SU-DHL-6 (cell line): ENCODE data around the gene ECI1.
A peak's percentile ranks its signal among the peaks of the same experiment; 100 is the strongest.

Experiments
- H2AFZ ChIP-seq: fragments of 200-600 bp; sonication (generic); 2 replicates; pipeline ENCODE4 v1.6.1; 2014; ENCODE audit warnings: low read depth, mild to moderate bottlenecking, moderate library complexity, mixed read lengths, antibody characterized with exemption, low read length; ENCODE audit not compliant: severe bottlenecking
- H3F3A ChIP-seq: fragments of 200-600 bp; shearing (Covaris generic); 2 replicates; pipeline ENCODE4 v1.6.0; 2016; ENCODE audit warnings: antibody characterized with exemption, mild to moderate bottlenecking; ENCODE audit not compliant: insufficient read depth
- H3K27ac ChIP-seq: fragments of 200-600 bp; sonication (generic); 2 replicates; pipeline ENCODE4 v1.5.1; 2016; ENCODE audit warnings: low read depth, mild to moderate bottlenecking, low read length, moderate library complexity, mixed read lengths
- H3K27me3 ChIP-seq: fragments of 200-600 bp; sonication (generic), shearing (Covaris generic); 2 replicates; pipeline ENCODE4 v1.6.0; 2014; ENCODE audit warnings: mild to moderate bottlenecking, low read length
- H3K36me3 ChIP-seq: fragments of 200-600 bp; sonication (generic); 2 replicates; pipeline ENCODE4 v1.6.1; 2014; ENCODE audit warnings: mild to moderate bottlenecking, low read length, mixed read lengths
- H3K4me2 ChIP-seq: fragments of 300-600, 200-600 bp; shearing (Covaris generic), sonication (generic); 2 replicates; pipeline ENCODE4 v1.6.0; 2014; ENCODE audit warnings: low read length, low read depth, mild to moderate bottlenecking; ENCODE audit not compliant: poor library complexity, severe bottlenecking
- H3K4me3 ChIP-seq: fragments of 200-600 bp; sonication (generic); 2 replicates; pipeline ENCODE4 v1.5.1; 2014; ENCODE audit warnings: antibody characterized with exemption, low read length, mild to moderate bottlenecking, mixed read lengths; ENCODE audit not compliant: insufficient read depth, poor library complexity, severe bottlenecking
- H3K79me2 ChIP-seq: fragments of 200-600 bp; sonication (generic); 2 replicates; pipeline ENCODE4 v1.6.1; 2014; ENCODE audit warnings: mild to moderate bottlenecking, low read length, moderate library complexity; ENCODE audit not compliant: insufficient read depth
- H3K9ac ChIP-seq: fragments of 200-600 bp; sonication (generic); 2 replicates; pipeline ENCODE4 v1.7.0; 2014; ENCODE audit warnings: mild to moderate bottlenecking, low read length
- H3K9me2 ChIP-seq: fragments of 200-600 bp; sonication (generic); replicated peaks from 2 replicates; pipeline ENCODE4 v1.6.1; 2014; ENCODE audit warnings: low read length; ENCODE audit not compliant: insufficient read depth
- H3K9me3 ChIP-seq: fragments of 200-600 bp; sonication (generic); 2 replicates; pipeline ENCODE4 v1.6.1; 2014; ENCODE audit warnings: low read length, mixed read lengths; ENCODE audit not compliant: insufficient read depth
- H4K20me1 ChIP-seq: fragments of 200-600 bp; sonication (generic); 2 replicates; pipeline ENCODE4 v1.6.1; 2014; ENCODE audit warnings: low read depth, mild to moderate bottlenecking, antibody characterized with exemption, low read length, moderate library complexity, mixed read lengths
- EZH2phosphoT487 ChIP-seq: fragments of 200-600 bp; sonication (generic), shearing (Covaris generic); conservative IDR thresholded peaks from 2 replicates; pipeline ENCODE4 v1.6.1; 2018; ENCODE audit warnings: mild to moderate bottlenecking, antibody characterized with exemption, low read length, moderate library complexity, mixed read lengths
- TF ChIP-seq, protein P1 (sequence below): fragments of 200-600 bp; sonication (generic); IDR thresholded peaks from one replicate; pipeline ENCODE4 v1.5.1; 2017; ENCODE audit warnings: antibody characterized with exemption, mild to moderate bottlenecking, low read length, moderate library complexity; ENCODE audit not compliant: insufficient read depth, poor library complexity, severe bottlenecking

The ECI1 gene

GRCh38 chr16:2253293-2253692 is 1.9 kb upstream of the ECI1 start:
- no peaks in the 10 kb centered on the region for H3K27me3 ChIP-seq
- no peak overlapping the region for H3K9ac ChIP-seq
- H3K27ac ChIP-seq = peak overlapping the region; percentile 40; the same call in 1 of the 2 replicates
- no peaks in the 10 kb centered on the region for H3K9me3 ChIP-seq
- 0 out of 2 replicates have a peak, but pooled peaks cover 4% of the 10 kb centered on the region for H4K20me1 ChIP-seq
- H2AFZ ChIP-seq = no peak overlapping the region
- H3K4me3 ChIP-seq = no peak overlapping the region
- TF ChIP-seq, protein P1, sequence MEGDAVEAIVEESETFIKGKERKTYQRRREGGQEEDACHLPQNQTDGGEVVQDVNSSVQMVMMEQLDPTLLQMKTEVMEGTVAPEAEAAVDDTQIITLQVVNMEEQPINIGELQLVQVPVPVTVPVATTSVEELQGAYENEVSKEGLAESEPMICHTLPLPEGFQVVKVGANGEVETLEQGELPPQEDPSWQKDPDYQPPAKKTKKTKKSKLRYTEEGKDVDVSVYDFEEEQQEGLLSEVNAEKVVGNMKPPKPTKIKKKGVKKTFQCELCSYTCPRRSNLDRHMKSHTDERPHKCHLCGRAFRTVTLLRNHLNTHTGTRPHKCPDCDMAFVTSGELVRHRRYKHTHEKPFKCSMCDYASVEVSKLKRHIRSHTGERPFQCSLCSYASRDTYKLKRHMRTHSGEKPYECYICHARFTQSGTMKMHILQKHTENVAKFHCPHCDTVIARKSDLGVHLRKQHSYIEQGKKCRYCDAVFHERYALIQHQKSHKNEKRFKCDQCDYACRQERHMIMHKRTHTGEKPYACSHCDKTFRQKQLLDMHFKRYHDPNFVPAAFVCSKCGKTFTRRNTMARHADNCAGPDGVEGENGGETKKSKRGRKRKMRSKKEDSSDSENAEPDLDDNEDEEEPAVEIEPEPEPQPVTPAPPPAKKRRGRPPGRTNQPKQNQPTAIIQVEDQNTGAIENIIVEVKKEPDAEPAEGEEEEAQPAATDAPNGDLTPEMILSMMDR = no peak
- TF ChIP-seq EZH2phosphoT487 = no peak
- peaks cover 31% of the 10 kb centered on the region for H3K79me2 ChIP-seq
- H3K36me3 ChIP-seq = peaks cover 22% of the 10 kb centered on the region
- H3K4me2 ChIP-seq = no peak overlapping the region
- H3K9me2 ChIP-seq = no peaks in the 10 kb centered on the region
- peaks cover 38% of the 10 kb centered on the region for H3F3A ChIP-seq

- peaks cover 18% of the 10 kb centered on the region for H3K36me3 ChIP-seq
- peak overlapping the region; percentile 40; the same call in 1 of the 2 replicates for H3K27ac ChIP-seq
- H3K79me2 ChIP-seq = peaks cover 28% of the 10 kb centered on the region
- no peak overlapping the region for H2AFZ ChIP-seq
- H3K9me2 ChIP-seq = no peaks in the 10 kb centered on the region
- H3K4me3 ChIP-seq = no peak overlapping the region
- H4K20me1 ChIP-seq = 0 out of 2 replicates have a peak, but pooled peaks cover 4% of the 10 kb centered on the region
- H3F3A ChIP-seq = peaks cover 34% of the 10 kb centered on the region
- H3K27me3 ChIP-seq = no peaks in the 10 kb centered on the region
- no peaks in the 10 kb centered on the region for H3K9me3 ChIP-seq
- H3K4me2 ChIP-seq = no peak overlapping the region
- H3K9ac ChIP-seq = no peak overlapping the region
- TF ChIP-seq EZH2phosphoT487 = no peak
Observed at GRCh38 chr16:2252806-2253148, 1.4 kb upstream of the ECI1 start.

DNA sequence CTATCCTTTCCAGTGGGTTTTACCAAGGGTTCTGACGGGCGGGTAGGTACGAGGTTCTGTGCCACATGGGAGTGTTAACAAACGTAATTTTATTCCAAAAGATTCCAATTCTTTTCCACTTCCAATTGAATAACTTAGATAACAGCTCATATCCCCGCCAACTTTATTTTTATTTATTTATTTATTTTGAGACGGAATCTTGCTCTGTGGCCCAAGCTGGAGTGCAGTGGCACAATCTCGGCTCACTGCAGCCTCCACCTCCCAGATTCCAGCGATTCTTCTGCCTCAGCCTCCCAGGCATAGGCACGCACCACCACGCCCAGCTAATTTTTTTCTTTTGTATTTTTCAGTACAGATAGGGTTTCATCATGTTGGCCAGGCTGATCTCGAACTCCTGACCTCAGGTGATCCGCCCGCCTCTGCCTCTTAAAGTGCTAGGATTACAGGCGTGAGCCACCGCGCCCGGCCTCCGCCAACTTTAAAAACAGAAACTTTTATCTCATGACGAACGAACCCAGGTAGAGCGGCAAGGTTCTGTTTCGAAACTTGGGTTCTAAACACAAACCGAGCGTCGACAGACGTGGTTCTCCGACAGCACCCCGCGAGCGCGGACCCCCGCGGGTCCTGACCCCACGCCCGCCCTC is 613 bp downstream of the ECI1 start:
- Histone ChIP-seq H3K27me3 (no peaks in the 10 kb centered on the region), H3K4me2 (peak overlapping the region; percentile 93), H3K4me3 (peak overlapping the region; percentile 78), H3K9me3 (no peaks in the 10 kb centered on the region), H3K9me2 (no peaks in the 10 kb centered on the region), H4K20me1 (no peaks in the 10 kb centered on the region), H3K79me2 (peaks cover 18% of the 10 kb centered on the region; the same call in 1 of the 2 replicates), H3F3A (peaks cover 34% of the 10 kb centered on the region), H2AFZ (no peak overlapping the region), H3K9ac (peak overlapping the region; percentile 78), H3K27ac (peak overlapping the region; percentile 82), H3K36me3 (0 out of 2 replicates have a peak, but pooled peaks cover 5% of the 10 kb centered on the region)
- TF ChIP-seq EZH2phosphoT487 = no peak
- TF ChIP-seq, protein P1 = no peak

GRCh38 chr16:2246301-2246885 is 5.0 kb downstream of the ECI1 start:
- Histone ChIP-seq H3K4me3 (no peak overlapping the region), H3K79me2 (peaks cover 18% of the 10 kb centered on the region; the same call in 1 of the 2 replicates), H4K20me1 (no peaks in the 10 kb centered on the region), H2AFZ (no peak overlapping the region), H3F3A (no peaks in the 10 kb centered on the region), H3K9me3 (no peaks in the 10 kb centered on the region), H3K27ac (no peak overlapping the region), H3K4me2 (no peak overlapping the region), H3K9me2 (no peaks in the 10 kb centered on the region), H3K27me3 (no peaks in the 10 kb centered on the region), H3K9ac (no peak overlapping the region), H3K36me3 (no peaks in the 10 kb centered on the region)
- TF ChIP-seq EZH2phosphoT487 = no peak
- TF ChIP-seq, protein P1 = no peak
